Uterus (tissue), 4 donors: Measurements from ENCODE around the gene TRIM17. TPM values are rescaled to one million over a fixed set of nuclear protein-coding genes. Genes with fewer than 3 reads are reported as not detected.
A peak's percentile ranks its signal among the peaks of the same experiment; 100 is the strongest.

Source experiments
- DNase-seq, 2 donors: peaks; one replicate each; pipeline ENCODE4 v3.0.0-alpha.2; 2019 to 2020
- H3K27ac ChIP-seq, 2 donors: fragments of 200-600 bp; sonication (generic); 1 replicate in 1 of 2; 2 replicates in 1 of 2; pipeline ENCODE4 v1.5.1; 2016 to 2018
- H3K27me3 ChIP-seq, 2 donors: fragments of 200-600 bp; sonication (generic); one replicate each; pipeline ENCODE4 v1.5.1; 2018 to 2019; ENCODE audit warnings: control low read depth in 1 of 2
- H3K36me3 ChIP-seq, 2 donors: fragments of 200-600 bp; sonication (generic); one replicate each; pipeline ENCODE4 v1.5.1; 2019; ENCODE audit warnings: control low read depth in 1 of 2
- H3K4me1 ChIP-seq, 2 donors: fragments of 200-600 bp; sonication (generic); one replicate each; pipeline ENCODE4 v1.5.1; 2018 to 2019; ENCODE audit warnings: control low read depth in 1 of 2
- H3K4me3 ChIP-seq, 2 donors: fragments of 200-600 bp; sonication (generic); 1 replicate in 1 of 2; 2 replicates in 1 of 2; pipeline ENCODE4 v1.5.1; 2018 to 2019; ENCODE audit warnings: mild to moderate bottlenecking in 1 of 2
- H3K9me3 ChIP-seq, 2 donors: fragments of 200-600 bp; sonication (generic); one replicate each; pipeline ENCODE4 v1.5.1; 2019; ENCODE audit warnings: control low read depth in 1 of 2
- POLR2A ChIP-seq, 2 donors: fragments of 450-650 bp; IDR thresholded peaks; one replicate each; pipeline ENCODE4 v1.6.1; 2016; ENCODE audit warnings: antibody characterized with exemption in 2 of 2, mild to moderate bottlenecking in 1 of 2, moderate library complexity in 1 of 2
- intact Hi-C: fragments of 100-400 bp; cut with DNase I; formaldehyde crosslinking; loops from one replicate; pipeline ENCODE4 v1.15.1; 2023; ENCODE audit warnings: low total_unique reads
- total RNA-seq, 4 donors: library from RNA; depleted of rRNA in 3 of 4; stranded (reverse); fragments of >200 nt in 3 of 4; gene quantifications; one replicate each; pipeline versions ENCODE4 v1.1.0 to v1.2.4, GENCODE V29; 2014 to 2023
- TF ChIP-seq, protein P1 (sequence below), 4 experiments: fragments of 200-600 bp in 2 of 4; fragments of 450-650 bp in 2 of 4; sonication (generic) in 2 of 4; IDR thresholded peaks; one replicate each; pipeline ENCODE4 v1.5.1; 2016 to 2019; ENCODE audit warnings: antibody characterized with exemption in 4 of 4, mild to moderate bottlenecking in 2 of 4, moderate library complexity in 1 of 4
- donor health status: DM: yes; HTN: yes; CAD: no.

Gene TRIM17
- total RNA-seq, 4 donors from 2014 or later, result 3.2 to 5.9 TPM; not detected in 2

DNA sequence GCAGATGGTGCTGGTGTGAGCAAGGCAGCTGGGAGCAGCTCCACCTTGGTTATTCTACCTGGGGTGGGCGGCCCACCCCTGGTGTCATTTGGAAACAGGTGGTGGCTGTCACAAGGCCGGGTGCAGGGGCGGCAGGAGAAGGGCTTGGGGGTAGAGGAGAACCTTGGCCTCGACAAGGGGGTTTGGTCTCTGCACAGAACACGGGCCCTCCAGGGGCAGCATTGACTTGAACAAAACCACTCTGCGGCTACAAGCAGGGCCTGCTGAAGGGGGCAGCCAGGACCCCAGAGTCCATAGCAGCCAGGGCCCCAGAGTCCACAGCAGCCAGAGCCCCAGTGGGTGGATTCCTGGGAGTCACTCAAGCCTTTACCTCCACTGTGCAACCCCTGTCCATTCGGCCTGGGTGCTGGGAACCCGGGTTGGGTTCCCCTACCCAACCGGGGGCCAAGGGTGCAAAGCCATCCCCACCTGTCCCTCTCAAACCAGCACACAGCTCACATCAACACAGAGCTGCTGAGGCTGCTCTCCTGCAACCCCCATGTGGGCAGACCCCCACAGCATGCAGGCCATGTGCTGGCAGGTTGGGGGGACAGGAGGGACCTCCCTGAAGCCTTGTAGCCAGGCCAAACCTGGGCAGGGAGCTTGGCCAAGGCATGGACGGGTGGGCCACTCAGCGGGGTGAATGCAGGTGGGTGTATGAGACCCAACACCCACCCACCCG lies 17.8 kb downstream of the TRIM17 start:
- Histone ChIP-seq H3K27me3 (no peaks in the 10 kb centered on the region), H3K9me3 (no peaks in the 10 kb centered on the region), H3K4me1 (peaks cover 0 to 2% of the 10 kb centered on the region in 2 donors), H3K36me3 (no peaks in the 10 kb centered on the region), H3K27ac (no peak overlapping the region), H3K4me3 (no peak overlapping the region)
- TF ChIP-seq, protein P1, sequence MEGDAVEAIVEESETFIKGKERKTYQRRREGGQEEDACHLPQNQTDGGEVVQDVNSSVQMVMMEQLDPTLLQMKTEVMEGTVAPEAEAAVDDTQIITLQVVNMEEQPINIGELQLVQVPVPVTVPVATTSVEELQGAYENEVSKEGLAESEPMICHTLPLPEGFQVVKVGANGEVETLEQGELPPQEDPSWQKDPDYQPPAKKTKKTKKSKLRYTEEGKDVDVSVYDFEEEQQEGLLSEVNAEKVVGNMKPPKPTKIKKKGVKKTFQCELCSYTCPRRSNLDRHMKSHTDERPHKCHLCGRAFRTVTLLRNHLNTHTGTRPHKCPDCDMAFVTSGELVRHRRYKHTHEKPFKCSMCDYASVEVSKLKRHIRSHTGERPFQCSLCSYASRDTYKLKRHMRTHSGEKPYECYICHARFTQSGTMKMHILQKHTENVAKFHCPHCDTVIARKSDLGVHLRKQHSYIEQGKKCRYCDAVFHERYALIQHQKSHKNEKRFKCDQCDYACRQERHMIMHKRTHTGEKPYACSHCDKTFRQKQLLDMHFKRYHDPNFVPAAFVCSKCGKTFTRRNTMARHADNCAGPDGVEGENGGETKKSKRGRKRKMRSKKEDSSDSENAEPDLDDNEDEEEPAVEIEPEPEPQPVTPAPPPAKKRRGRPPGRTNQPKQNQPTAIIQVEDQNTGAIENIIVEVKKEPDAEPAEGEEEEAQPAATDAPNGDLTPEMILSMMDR (IDR thresholded peaks at IDR 0.05), result no peak
- no peak for TF ChIP-seq POLR2A (IDR thresholded peaks at IDR 0.05)
- intact Hi-C loops, result no loop called here
- DNase-seq, result no peak

GRCh38 chr1:228397966-228398365 lies 18.7 kb downstream of the TRIM17 start:
- intact Hi-C loops, result no loop called here
- H3K27me3 ChIP-seq, result no peaks in the 10 kb centered on the region
- no peak overlapping the region for H3K27ac ChIP-seq
- TF ChIP-seq, protein P1 (IDR thresholded peaks at IDR 0.05), result no peak
- TF ChIP-seq POLR2A (IDR thresholded peaks at IDR 0.05), result no peak
- no peak for DNase-seq
- no peaks in the 10 kb centered on the region for H3K4me1 ChIP-seq
- no peaks in the 10 kb centered on the region for H3K9me3 ChIP-seq
- no peaks in the 10 kb centered on the region for H3K36me3 ChIP-seq
- H3K4me3 ChIP-seq, result no peak overlapping the region

- Histone ChIP-seq H3K36me3 (no peaks in the 10 kb centered on the region), H3K4me1 (no peaks in the 10 kb centered on the region), H3K27me3 (no peaks in the 10 kb centered on the region), H3K9me3 (no peaks in the 10 kb centered on the region), H3K27ac (no peak overlapping the region), H3K4me3 (no peak overlapping the region)
- intact Hi-C loops, result no loop called here
- TF ChIP-seq, protein P1 (IDR thresholded peaks at IDR 0.05), result no peak
- TF ChIP-seq POLR2A (IDR thresholded peaks at IDR 0.05), result no peak
- DNase-seq, result no peak
These were observed 19.6 kb downstream of the TRIM17 start for GRCh38 chr1:228396770-228397662.

GRCh38 chr1:228394571-228395394 lies 21.9 kb downstream of the TRIM17 start:
- H3K4me1 ChIP-seq, result no peaks in the 10 kb centered on the region
- H3K27ac ChIP-seq, result no peak overlapping the region
- H3K27me3 ChIP-seq, result no peaks in the 10 kb centered on the region
- intact Hi-C loops, result no loop called here
- peak in 1 of 2 donors; percentile 12 for DNase-seq
- no peak for TF ChIP-seq POLR2A (IDR thresholded peaks at IDR 0.05)
- TF ChIP-seq, protein P1 (IDR thresholded peaks at IDR 0.05), result no peak
- no peaks in the 10 kb centered on the region for H3K36me3 ChIP-seq
- H3K9me3 ChIP-seq, result no peaks in the 10 kb centered on the region
- H3K4me3 ChIP-seq, result no peak overlapping the region
